DND-41 (cell line): Measurements from ENCODE around the gene NPDC1.

ENCODE experiments used
- CTCF ChIP-seq: IDR thresholded peaks from 2 replicates; pipeline ENCODE4 v1.5.1; 2012; ENCODE audit warnings: borderline replicate concordance, low read length, moderate library complexity, mild to moderate bottlenecking; ENCODE audit not compliant: poor library complexity, severe bottlenecking; ENCODE audit errors: extremely low read depth
- EZH2 ChIP-seq: IDR thresholded peaks from 3 replicates; pipeline ENCODE4 v1.6.1; 2012; ENCODE audit warnings: borderline replicate concordance, low read depth, mild to moderate bottlenecking, moderate library complexity, low read length, inconsistent platforms; ENCODE audit not compliant: severe bottlenecking

GRCh38 chr9:137046088-137046787 is at the start of gene NPDC1:
- peak; percentile 84 for TF ChIP-seq EZH2
- TF ChIP-seq CTCF: peak; percentile 80
